Measurements from ENCODE around the gene ASPG. TPM values are rescaled to one million over a fixed set of nuclear protein-coding genes. Genes with fewer than 3 reads are reported as not detected.

Gene ASPG
- total RNA-seq, 1 donor from 2014 or later, result not detected

GRCh38 chr14:104116288-104116755, 30.8 kb downstream of the ASPG start:
- intact Hi-C loops (cut with micrococcal nuclease), result no loop called here

- intact Hi-C loops (cut with micrococcal nuclease), result no loop called here
Measured at GRCh38 chr14:104116756-104117340, 31.3 kb downstream of the ASPG start.

GRCh38 chr14:104117341-104118005, 32.0 kb downstream of the ASPG start:
- intact Hi-C loops (cut with micrococcal nuclease), result no loop called here

- intact Hi-C loops (cut with micrococcal nuclease), result no loop called here
Measured at GRCh38 chr14:104118006-104118844, 32.7 kb downstream of the ASPG start.

- intact Hi-C loops (cut with micrococcal nuclease), result no loop called here
Measured at GRCh38 chr14:104119119-104119487, 33.6 kb downstream of the ASPG start.

- intact Hi-C loops (cut with micrococcal nuclease), result no loop called here
Measured at GRCh38 chr14:104119488-104120251, 34.2 kb downstream of the ASPG start.

GRCh38 chr14:104120281-104120741, 34.8 kb downstream of the ASPG start:
- intact Hi-C loops (cut with micrococcal nuclease), result no loop called here

GRCh38 chr14:104121142-104121541, 35.6 kb downstream of the ASPG start:
- intact Hi-C loops (cut with micrococcal nuclease), result no loop called here

GRCh38 chr14:104123879-104124278, 38.4 kb downstream of the ASPG start:
- intact Hi-C loops (cut with micrococcal nuclease), result no loop called here

- intact Hi-C loops (cut with micrococcal nuclease), result no loop called here
Measured at GRCh38 chr14:104125011-104125410, 39.5 kb downstream of the ASPG start.

GRCh38 chr14:104126753-104127152, 41.3 kb downstream of the ASPG start:
- intact Hi-C loops (cut with micrococcal nuclease), result no loop called here

GRCh38 chr14:104128981-104129380, 43.5 kb downstream of the ASPG start:
- intact Hi-C loops (cut with micrococcal nuclease), result no loop called here

- intact Hi-C loops (cut with micrococcal nuclease), result no loop called here
Measured at GRCh38 chr14:104129556-104129955, 44.1 kb downstream of the ASPG start.

GRCh38 chr14:104130974-104131651, 45.6 kb downstream of the ASPG start:
- intact Hi-C loops (cut with micrococcal nuclease), result loop anchor here (2.0 kb wide), 1 partner anchor 52 kb away; no protein-coding TSS in a partner anchor

- intact Hi-C loops (cut with micrococcal nuclease), result loop anchor here (2.0 kb wide), 1 partner anchor 53 kb away; no protein-coding TSS in a partner anchor
Measured at GRCh38 chr14:104131968-104132732, 46.6 kb downstream of the ASPG start.

- intact Hi-C loops (cut with micrococcal nuclease), result no loop called here
Measured at GRCh38 chr14:104132981-104133380, 47.5 kb downstream of the ASPG start.

GRCh38 chr14:104133496-104133895, 48.0 kb downstream of the ASPG start:
- intact Hi-C loops (cut with micrococcal nuclease), result no loop called here

GRCh38 chr14:104134061-104134965, 48.8 kb downstream of the ASPG start:
- intact Hi-C loops (cut with micrococcal nuclease), result no loop called here
